GM18505 (cell line): ENCODE results near the gene KMT2D.

Experiments used
- ATAC-seq: cut with Tn5 transposase; IDR thresholded peaks from one replicate; pipeline ENCODE4 v1.9.1; 2021; ENCODE audit not compliant: unreplicated experiment
- POLR2A ChIP-seq: IDR thresholded peaks from 4 replicates; pipeline ENCODE4 v1.6.1; 2011; ENCODE audit warnings: borderline replicate concordance; ENCODE audit not compliant: insufficient read depth, insufficient read length; ENCODE audit errors: extremely low read depth

Gene KMT2D

GRCh38 chr12:49038291-49038955, 22.2 kb downstream of the KMT2D start:
- no peak for TF ChIP-seq POLR2A
- ATAC-seq: no peak

- no peak for ATAC-seq
- TF ChIP-seq POLR2A: no peak
Observed at GRCh38 chr12:49037947-49038237, 22.7 kb downstream of the KMT2D start.

- TF ChIP-seq POLR2A: no peak
Observed at GRCh38 chr12:49037111-49037946, 23.3 kb downstream of the KMT2D start.

DNA sequence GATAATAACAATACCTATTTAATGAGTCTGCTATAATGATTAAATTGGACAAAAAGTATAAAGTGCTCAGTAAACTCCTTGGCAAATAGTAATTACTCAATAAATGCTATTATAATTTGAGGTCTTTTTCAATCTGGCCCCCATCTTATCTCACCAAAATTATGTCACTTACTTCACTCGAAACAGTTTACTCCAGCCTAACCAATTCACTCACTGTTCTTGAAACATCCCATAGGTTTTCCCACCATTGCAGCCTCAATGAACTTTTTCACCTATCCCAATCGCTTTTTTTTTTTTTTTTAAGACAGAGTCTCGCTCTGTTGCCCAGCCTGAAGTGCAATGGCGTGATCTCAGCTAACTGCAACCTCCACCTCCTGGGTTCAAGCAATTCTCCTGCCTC, 24.6 kb downstream of the KMT2D start:
- ATAC-seq: no peak
- TF ChIP-seq POLR2A: no peak

More at GRCh38 chr12:49037111-49037946, 23.3 kb downstream of the KMT2D start:
- no peak for ATAC-seq

GRCh38 chr12:49034286-49034622, 26.3 kb downstream of the KMT2D start:
- TF ChIP-seq POLR2A: no peak
- ATAC-seq: no peak

DNA sequence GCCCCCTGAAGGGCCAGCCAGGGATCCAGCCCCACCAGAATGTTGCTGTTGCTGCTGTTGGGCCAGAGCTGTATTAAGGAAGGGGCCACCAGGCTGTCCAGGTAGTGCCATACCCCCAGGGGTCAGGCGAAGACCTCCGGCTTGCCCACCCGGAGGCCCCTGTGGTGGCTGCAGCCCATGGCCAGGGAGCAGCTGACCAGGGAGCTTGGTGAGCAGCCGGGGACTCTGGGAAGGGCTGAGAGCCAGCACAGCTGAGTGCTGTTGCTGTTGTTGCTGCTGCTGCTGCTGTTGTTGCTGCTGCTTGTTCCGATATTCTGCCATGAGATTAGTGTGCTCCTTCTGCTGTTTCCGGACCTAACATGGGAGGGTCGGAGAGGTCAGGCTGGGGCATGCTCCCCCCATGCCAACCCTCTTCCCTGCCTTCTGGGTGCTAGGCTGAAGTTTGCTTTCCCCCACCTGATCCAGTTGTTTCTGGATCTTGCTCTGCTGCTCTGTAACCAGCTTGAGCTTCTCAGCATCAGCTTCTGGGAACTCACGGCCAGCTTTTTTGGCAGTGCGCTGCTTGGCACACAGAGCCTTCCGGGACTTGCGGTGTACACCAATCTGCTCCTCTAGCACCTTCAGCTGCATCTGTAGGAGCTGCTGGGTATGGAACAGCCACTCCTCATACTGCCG, 26.8 kb downstream of the KMT2D start:
- TF ChIP-seq POLR2A: peak; percentile 13

GRCh38 chr12:49032679-49033447, 27.7 kb downstream of the KMT2D start:
- no peak for ATAC-seq
- TF ChIP-seq POLR2A: no peak

More for the DNA sequence above, 26.8 kb downstream of the KMT2D start:
- ATAC-seq: no peak

DNA sequence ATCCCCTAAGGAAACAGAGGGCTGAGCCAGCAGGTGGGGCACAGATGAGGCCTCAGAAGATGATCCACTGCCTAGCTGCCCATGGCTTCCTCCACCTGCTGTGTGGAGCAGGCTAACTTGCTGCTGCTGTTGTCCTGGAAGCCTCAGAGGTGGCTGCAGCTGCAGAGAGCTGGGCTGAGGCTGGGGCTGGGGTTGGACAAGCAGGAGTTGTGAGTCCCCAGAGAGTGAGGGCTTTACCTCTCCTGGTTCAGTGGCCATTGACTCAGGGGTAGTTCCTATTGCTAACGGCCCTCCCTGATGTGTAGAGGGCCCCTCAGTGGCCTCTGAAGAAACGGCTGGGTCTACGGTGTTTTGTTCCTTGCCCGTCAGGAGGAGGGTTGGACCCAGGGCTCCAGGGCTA, 28.3 kb downstream of the KMT2D start:
- TF ChIP-seq POLR2A: no peak
- ATAC-seq: no peak

GRCh38 chr12:49031573-49032161, 28.9 kb downstream of the KMT2D start:
- ATAC-seq: no peak
- TF ChIP-seq POLR2A: peak; percentile 15

DNA sequence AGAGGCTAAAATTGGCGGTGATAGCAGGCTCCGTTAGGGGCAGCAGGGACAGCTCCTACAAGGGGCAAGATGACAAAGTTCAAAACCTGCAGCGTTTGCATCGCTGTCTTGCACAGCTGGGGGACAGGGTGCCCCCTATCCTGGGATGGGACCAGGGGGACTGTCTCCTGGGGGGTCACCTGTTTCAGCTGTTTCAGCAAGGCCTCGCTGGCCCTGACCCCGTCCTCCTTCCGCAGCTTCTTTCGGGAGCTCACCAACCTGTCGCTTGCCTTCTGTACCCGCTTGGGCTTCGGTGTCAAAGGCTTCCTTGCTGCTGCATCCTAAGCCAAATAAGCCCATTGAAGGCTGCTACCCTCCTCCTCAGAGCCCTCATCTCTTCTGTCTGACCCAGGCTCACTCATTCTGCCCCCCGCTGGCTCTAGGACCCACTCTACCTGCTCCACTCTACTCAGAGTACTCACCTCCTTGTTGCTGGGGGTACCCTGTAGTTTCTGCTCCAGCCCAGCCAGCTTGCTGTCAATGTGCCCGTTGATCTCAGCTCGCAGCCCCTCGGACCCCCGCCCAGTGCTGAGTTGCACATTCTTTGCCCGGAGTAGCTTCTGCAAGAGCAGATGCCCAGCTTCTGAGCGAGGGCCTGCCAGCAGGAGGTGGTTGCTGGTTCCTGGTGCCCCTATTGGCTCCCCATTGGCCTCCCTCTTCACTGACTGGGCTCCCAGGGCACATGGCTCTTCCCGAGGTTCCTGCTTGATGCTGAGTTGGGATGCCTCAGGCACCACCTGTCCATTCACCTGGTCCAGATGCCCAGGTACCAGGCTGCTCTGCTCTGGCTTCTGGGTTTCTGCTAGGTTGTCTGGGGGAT, 29.7 kb downstream of the KMT2D start:
- no peak for TF ChIP-seq POLR2A

GRCh38 chr12:49030119-49030518, 30.5 kb downstream of the KMT2D start:
- no peak for TF ChIP-seq POLR2A
- no peak for ATAC-seq

More for the DNA sequence above, 29.7 kb downstream of the KMT2D start:
- ATAC-seq: no peak

- TF ChIP-seq POLR2A: no peak
- no peak for ATAC-seq
Observed at GRCh38 chr12:49028666-49029275, 31.8 kb downstream of the KMT2D start.

GRCh38 chr12:49027846-49028555, 32.6 kb downstream of the KMT2D start:
- TF ChIP-seq POLR2A: no peak
- no peak for ATAC-seq
